Liver (tissue), 9 donors: Measurements from ENCODE around the gene EIF2S3. TPM values are rescaled to one million over a fixed set of nuclear protein-coding genes. Genes with fewer than 3 reads are reported as not detected.

Source experiments
- DNase-seq: peaks from one replicate; pipeline ENCODE4 v3.0.0-alpha.2; 2017; ENCODE audit warnings: low spot score
- H3K27ac ChIP-seq, 2 donors: one replicate each; pipeline ENCODE4 v1.7.0; 2013; ENCODE audit warnings: inconsistent platforms in 2 of 2, low read length in 2 of 2, control low read depth in 1 of 2, low read depth in 1 of 2, mild to moderate bottlenecking in 1 of 2
- H3K27me3 ChIP-seq, 4 donors: one replicate each; pipeline versions ENCODE4 v1.6.1 to v1.7.0; 2013; ENCODE audit warnings: low read length in 3 of 4, inconsistent platforms in 1 of 4, mild to moderate bottlenecking in 1 of 4, moderate library complexity in 1 of 4; ENCODE audit not compliant: control insufficient read depth in 4 of 4, insufficient read depth in 4 of 4
- H3K36me3 ChIP-seq, 4 donors: one replicate each; pipeline versions ENCODE4 v1.6.1 to v1.7.0; 2013; ENCODE audit warnings: low read length in 3 of 4, mild to moderate bottlenecking in 3 of 4, low read depth in 1 of 4, moderate library complexity in 1 of 4; ENCODE audit not compliant: control insufficient read depth in 4 of 4, insufficient read depth in 3 of 4
- H3K4me1 ChIP-seq, 4 donors: one replicate each; pipeline versions ENCODE4 v1.6.1 to v1.7.0; 2013; ENCODE audit warnings: low read length in 3 of 4, mild to moderate bottlenecking in 3 of 4, moderate library complexity in 1 of 4; ENCODE audit not compliant: control insufficient read depth in 4 of 4, insufficient read depth in 4 of 4
- H3K4me3 ChIP-seq, 3 donors: one replicate each; pipeline versions ENCODE4 v1.6.1 to v1.7.0; 2013; ENCODE audit warnings: low read length in 3 of 3, control low read depth in 1 of 3, low read depth in 1 of 3, mild to moderate bottlenecking in 1 of 3
- H3K9ac ChIP-seq, 2 donors: one replicate each; pipeline ENCODE4 v1.7.0; 2013; ENCODE audit warnings: low read length in 2 of 2, mild to moderate bottlenecking in 2 of 2, moderate library complexity in 2 of 2, control low read depth in 1 of 2, low read depth in 1 of 2
- H3K9me3 ChIP-seq, 4 donors: one replicate each; pipeline versions ENCODE4 v1.6.1 to v1.7.0; 2013; ENCODE audit warnings: low read length in 3 of 4; ENCODE audit not compliant: control insufficient read depth in 4 of 4
- ATF3 ChIP-seq: IDR thresholded peaks from 2 replicates; pipeline ENCODE4 v1.6.1; 2016; ENCODE audit warnings: antibody characterized with exemption
- CTCF ChIP-seq: fragments of 150-350 bp; IDR thresholded peaks from 2 replicates; pipeline ENCODE4 v1.5.1; 2017; ENCODE audit warnings: improper control_type of control experiment, low read depth, low read length; ENCODE audit not compliant: missing input control
- FOXA1 ChIP-seq: IDR thresholded peaks from 2 replicates; pipeline ENCODE4 v1.6.1; 2016; ENCODE audit warnings: antibody characterized with exemption
- GABPA ChIP-seq, 2 donors: IDR thresholded peaks in 1 of 2; conservative IDR thresholded peaks in 1 of 2; 2 replicates each; pipeline ENCODE4 v1.6.1; 2016; ENCODE audit warnings: antibody characterized with exemption in 2 of 2, mild to moderate bottlenecking in 1 of 2, moderate library complexity in 1 of 2
- HNF4A ChIP-seq, 2 donors: conservative IDR thresholded peaks; 2 replicates each; pipeline ENCODE4 v1.6.1; 2016; ENCODE audit warnings: antibody characterized with exemption in 2 of 2, mild to moderate bottlenecking in 2 of 2
- HNF4G ChIP-seq: IDR thresholded peaks from 2 replicates; pipeline ENCODE4 v1.6.1; 2016; ENCODE audit warnings: antibody characterized with exemption
- JUND ChIP-seq, 2 donors: IDR thresholded peaks; 2 replicates each; pipeline ENCODE4 v1.6.1; 2016; ENCODE audit warnings: antibody characterized with exemption in 2 of 2
- RAD21 ChIP-seq, 2 donors: IDR thresholded peaks; 2 replicates each; pipeline ENCODE4 v1.6.1; 2016; ENCODE audit warnings: antibody characterized with exemption in 2 of 2, mild to moderate bottlenecking in 2 of 2
- REST ChIP-seq: IDR thresholded peaks from 2 replicates; pipeline ENCODE4 v1.6.1; 2016; ENCODE audit warnings: antibody characterized with exemption, mild to moderate bottlenecking
- RXRA ChIP-seq, 2 donors: IDR thresholded peaks; 2 replicates each; pipeline ENCODE4 v1.6.1; 2017 to 2018; ENCODE audit warnings: antibody characterized with exemption in 2 of 2, mild to moderate bottlenecking in 1 of 2
- SP1 ChIP-seq: IDR thresholded peaks from 2 replicates; pipeline ENCODE4 v1.6.1; 2018; ENCODE audit warnings: antibody characterized with exemption, mild to moderate bottlenecking
- YY1 ChIP-seq: IDR thresholded peaks from 2 replicates; pipeline ENCODE4 v1.6.1; 2016; ENCODE audit warnings: antibody characterized with exemption, mild to moderate bottlenecking
- ZBTB33 ChIP-seq: IDR thresholded peaks from 2 replicates; pipeline ENCODE4 v1.6.1; 2016; ENCODE audit warnings: antibody characterized with exemption
- WGBS: extraction: QIAGEN DNeasy Blood & Tissue Kit; methylation state at CpG from one replicate; pipeline ENCODE4 v1.1.7; 2013; 5-methylcytosine and 5-hydroxymethylcytosine counted together
- polyA plus RNA-seq, 2 donors: library from polyadenylated mRNA; stranded (reverse) in 1 of 2; unstranded in 1 of 2; fragments of 200-250 nt in 1 of 2; fragments of >200 nt in 1 of 2; fragmentation: Nextera tagmentation in 1 of 2; extraction: Ambion mirVana in 1 of 2; gene quantifications; one replicate each; pipeline versions ENCODE4 v1.2.1 to v1.2.3, GENCODE V29; 2013 to 2015
- total RNA-seq, 2 donors: library from RNA; depleted of rRNA; stranded (reverse); fragments of >200 nt; gene quantifications; one replicate each; pipeline ENCODE4 v1.2.3, GENCODE V29; 2014
- donor health status: healthy.
- donor health status: healthy.
- donor health status: healthy.
- donor health status: healthy.
- donor health status: healthy.

Gene EIF2S3
- total and polyA plus RNA-seq, 4 donors: 24.9 to 98.0 (median 47.4) TPM

GRCh38 chrX:24117258-24117657 is 62.5 kb downstream of the EIF2S3 start (continued):
- TF ChIP-seq REST: no peak

GRCh38 chrX:24124244-24124799 is 69.6 kb downstream of the EIF2S3 start:
- Histone ChIP-seq H3K36me3 (no peaks in the 10 kb centered on the region), H3K4me1 (no peaks in the 10 kb centered on the region), H3K27me3 (no peaks in the 10 kb centered on the region), H3K27ac (no peak overlapping the region), H3K4me3 (no peak overlapping the region), H3K9ac (no peak overlapping the region), H3K9me3 (no peaks in the 10 kb centered on the region)
- DNase-seq: no peak
- WGBS: 60% methylated on average over 4 of the region's 4 CpGs
- TF ChIP-seq YY1: no peak
- no peak for TF ChIP-seq REST
- no peak for TF ChIP-seq RAD21 (IDR thresholded peaks at IDR 0.05)
- TF ChIP-seq JUND (IDR thresholded peaks at IDR 0.05): no peak
- no peak for TF ChIP-seq HNF4G
- TF ChIP-seq CTCF: no peak
- TF ChIP-seq HNF4A (conservative IDR thresholded peaks at IDR 0.05): no peak

GRCh38 chrX:24125028-24125612 is 70.4 kb downstream of the EIF2S3 start:
- no peak overlapping the region for H3K27ac ChIP-seq
- H3K9ac ChIP-seq: no peak overlapping the region
- no peak for TF ChIP-seq RAD21 (IDR thresholded peaks at IDR 0.05)
- TF ChIP-seq JUND (IDR thresholded peaks at IDR 0.05): no peak
- TF ChIP-seq GABPA (IDR thresholded peaks at IDR 0.05 in 1 of 2, conservative IDR thresholded peaks at IDR 0.05 in 1 of 2): no peak
- TF ChIP-seq REST: no peak
- TF ChIP-seq RXRA (IDR thresholded peaks at IDR 0.05): no peak
- TF ChIP-seq ATF3: no peak
- no peak for TF ChIP-seq YY1
- TF ChIP-seq ZBTB33: no peak
- TF ChIP-seq FOXA1: no peak
- TF ChIP-seq SP1: no peak
- 81% methylated on average over 8 of the region's 8 CpGs for WGBS
- no peaks in the 10 kb centered on the region for H3K27me3 ChIP-seq
- no peaks in the 10 kb centered on the region for H3K4me1 ChIP-seq
- H3K36me3 ChIP-seq: no peaks in the 10 kb centered on the region
- DNase-seq: no peak
- no peaks in the 10 kb centered on the region for H3K9me3 ChIP-seq
- H3K4me3 ChIP-seq: no peak overlapping the region
